ENCODE data around the gene RIPOR3. TPM values are rescaled to one million over a fixed set of nuclear protein-coding genes. Genes with fewer than 3 reads are reported as not detected.

Gene RIPOR3, protein sequence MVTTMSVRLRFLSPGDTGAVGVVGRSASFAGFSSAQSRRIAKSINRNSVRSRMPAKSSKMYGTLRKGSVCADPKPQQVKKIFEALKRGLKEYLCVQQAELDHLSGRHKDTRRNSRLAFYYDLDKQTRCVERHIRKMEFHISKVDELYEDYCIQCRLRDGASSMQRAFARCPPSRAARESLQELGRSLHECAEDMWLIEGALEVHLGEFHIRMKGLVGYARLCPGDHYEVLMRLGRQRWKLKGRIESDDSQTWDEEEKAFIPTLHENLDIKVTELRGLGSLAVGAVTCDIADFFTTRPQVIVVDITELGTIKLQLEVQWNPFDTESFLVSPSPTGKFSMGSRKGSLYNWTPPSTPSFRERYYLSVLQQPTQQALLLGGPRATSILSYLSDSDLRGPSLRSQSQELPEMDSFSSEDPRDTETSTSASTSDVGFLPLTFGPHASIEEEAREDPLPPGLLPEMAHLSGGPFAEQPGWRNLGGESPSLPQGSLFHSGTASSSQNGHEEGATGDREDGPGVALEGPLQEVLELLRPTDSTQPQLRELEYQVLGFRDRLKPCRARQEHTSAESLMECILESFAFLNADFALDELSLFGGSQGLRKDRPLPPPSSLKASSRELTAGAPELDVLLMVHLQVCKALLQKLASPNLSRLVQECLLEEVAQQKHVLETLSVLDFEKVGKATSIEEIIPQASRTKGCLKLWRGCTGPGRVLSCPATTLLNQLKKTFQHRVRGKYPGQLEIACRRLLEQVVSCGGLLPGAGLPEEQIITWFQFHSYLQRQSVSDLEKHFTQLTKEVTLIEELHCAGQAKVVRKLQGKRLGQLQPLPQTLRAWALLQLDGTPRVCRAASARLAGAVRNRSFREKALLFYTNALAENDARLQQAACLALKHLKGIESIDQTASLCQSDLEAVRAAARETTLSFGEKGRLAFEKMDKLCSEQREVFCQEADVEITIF
- 45.9 TPM for polyA plus RNA-seq (2013, experiment 1 of 2)
- polyA plus RNA-seq (2013, experiment 2 of 2): 43.6 TPM

DNA sequence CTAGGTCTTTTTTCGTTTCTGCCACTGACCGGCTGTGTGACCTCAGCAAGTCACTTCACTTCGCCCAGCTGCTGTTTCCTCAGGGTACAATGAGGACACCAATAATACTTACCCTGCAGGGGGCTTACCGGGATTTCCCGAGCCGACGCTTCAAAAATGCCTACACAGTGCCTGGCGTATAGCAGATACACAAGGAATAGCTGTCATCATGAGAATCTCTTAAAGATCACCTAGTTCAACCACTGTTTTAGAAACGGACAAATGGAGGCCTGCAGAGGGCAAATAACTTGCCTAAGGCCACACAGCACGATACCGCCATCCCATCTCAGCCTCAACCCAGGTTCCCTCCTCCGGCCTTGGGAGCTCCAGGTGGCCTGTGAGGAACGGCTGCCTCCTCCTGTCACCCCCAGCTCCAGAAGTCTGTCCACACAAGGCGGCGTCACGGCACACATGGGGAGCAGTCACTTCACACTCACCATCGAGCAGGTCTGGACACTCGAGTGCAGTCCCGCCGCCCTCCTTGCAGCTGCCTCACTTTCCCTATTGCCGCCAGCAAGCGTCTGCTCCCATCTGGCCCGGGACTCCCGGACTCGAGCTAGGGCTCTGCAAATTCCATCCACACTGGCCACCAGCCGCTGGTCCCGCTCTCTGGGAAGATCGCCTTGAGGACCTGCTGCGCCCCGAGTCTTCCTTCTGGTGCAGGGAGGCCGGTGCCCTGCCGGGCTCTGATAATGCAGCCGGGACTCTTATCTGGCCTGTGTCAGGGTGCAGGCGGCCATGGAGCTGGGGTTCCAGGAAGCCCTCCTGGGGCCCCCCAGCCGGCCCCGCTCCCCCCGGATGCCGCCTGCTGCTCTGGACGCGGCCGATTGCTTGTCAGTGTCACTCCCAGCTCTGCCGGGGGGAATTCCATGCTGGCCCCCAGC is at the start of gene RIPOR3:
Gene RIPOR3, minus strand, starts transcription at position 893 of the 923 bp plus-strand sequence. Its CDS starts 414 bp downstream, at position 479.
- Histone ChIP-seq H2BK12ac (ENCODE audit: low read length in 2 of 2) (peak within 1 kb of the TSS; percentile 91 to 92), H4K8ac (ENCODE audit: low read length) (peak within 1 kb of the TSS; percentile 90)
- 7% methylated on average over 42 of the region's 42 CpGs for WGBS

DNA sequence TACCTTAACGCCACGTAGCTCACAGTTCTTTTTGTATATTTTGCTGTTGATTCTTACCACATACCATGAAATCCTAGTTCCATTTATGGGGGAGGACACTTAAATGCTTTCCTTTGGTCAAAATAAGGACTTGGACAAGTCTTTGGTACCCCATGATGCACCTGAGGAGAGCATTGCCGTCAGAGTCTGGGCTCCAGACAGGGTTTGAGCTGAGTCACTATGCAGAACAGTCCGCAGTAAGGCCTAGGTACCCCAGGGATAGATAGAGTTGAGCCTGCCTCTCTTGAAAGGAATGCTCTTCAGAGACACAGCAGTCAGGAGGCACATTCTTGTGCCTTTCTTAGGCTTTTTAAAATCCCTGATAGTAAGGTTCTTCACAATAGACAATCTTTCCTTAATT is 46.0 kb upstream of the RIPOR3 start:
- Histone ChIP-seq H3K23ac (ENCODE audit: low read length in 2 of 2) (no peak overlapping the region), H3K4ac (ENCODE audit: low read depth in 1 of 2, low read length in 2 of 2) (no peak overlapping the region), H3K36me3 (ENCODE audit: control insufficient read depth in 1 of 2, insufficient read depth in 2 of 2, low read depth in 1 of 2, low read length in 2 of 2) (peaks cover 0 to 7% of the 10 kb centered on the region in 2 experiments), H3K4me1 (ENCODE audit: control insufficient read depth, insufficient read depth, low read depth, low read length) (peaks cover 15% of the 10 kb centered on the region), H4K8ac (ENCODE audit: low read length) (no peak overlapping the region), H3K79me1 (replicated peaks; ENCODE audit: low read length, poor library complexity, severe bottlenecking) (peaks cover 1% of the 10 kb centered on the region), H3K9ac (ENCODE audit: low read length) (no peak overlapping the region), H2BK12ac (ENCODE audit: low read length in 2 of 2) (peak overlapping the region in 1 of 2 experiments; percentile 28), H2AFZ (ENCODE audit: low read depth, low read length) (no peak overlapping the region), H3K18ac (ENCODE audit: low read depth in 1 of 2, low read length in 2 of 2) (peak overlapping the region in 1 of 2 experiments; percentile 22), H2BK120ac (ENCODE audit: low read depth, low read length) (no peak overlapping the region), H2BK15ac (ENCODE audit: low read depth, poor library complexity, severe bottlenecking) (no peak overlapping the region), H3K27ac (ENCODE audit: low read length, poor library complexity, severe bottlenecking) (no peak overlapping the region), H2BK5ac (ENCODE audit: low read depth, low read length, poor library complexity, severe bottlenecking) (no peak overlapping the region), H4K91ac (ENCODE audit: low read length) (no peak overlapping the region), H3K14ac (ENCODE audit: low read length in 2 of 2) (no peak overlapping the region), H3K4me2 (ENCODE audit: low read length, poor library complexity, severe bottlenecking) (no peak overlapping the region), H3K27me3 (ENCODE audit: control insufficient read depth in 1 of 2, insufficient read depth in 1 of 2, low read length in 2 of 2) (no peaks in the 10 kb centered on the region), H2AK5ac (ENCODE audit: low read length, severe bottlenecking) (no peak overlapping the region), H3K9me3 (ENCODE audit: control insufficient read depth, low read length) (no peaks in the 10 kb centered on the region), H3K4me3 (ENCODE audit: insufficient read depth in 1 of 2, low read depth in 1 of 2, low read length in 2 of 2) (no peak overlapping the region)
- no peak for DNase-seq
- WGBS: 51% methylated on average over 2 of the region's 4 CpGs

More for the DNA sequence above, at the start of gene RIPOR3:
- Histone ChIP-seq H2BK15ac (ENCODE audit: low read depth, poor library complexity, severe bottlenecking) (peak within 1 kb of the TSS; percentile 36), H3K9me3 (ENCODE audit: control insufficient read depth, low read length) (no peaks in the 10 kb centered on the region), H3K4me2 (ENCODE audit: low read length, poor library complexity, severe bottlenecking) (peak within 1 kb of the TSS; percentile 65), H3K23ac (ENCODE audit: low read length in 2 of 2) (peak within 1 kb of the TSS in 1 of 2 experiments; percentile 2), H2AFZ (ENCODE audit: low read depth, low read length) (peak within 1 kb of the TSS; percentile 46), H3K14ac (ENCODE audit: low read length in 2 of 2) (peak within 1 kb of the TSS in 1 of 2 experiments; percentile 37), H2BK5ac (ENCODE audit: low read depth, low read length, poor library complexity, severe bottlenecking) (no peak within 1 kb of the TSS), H3K79me1 (replicated peaks; ENCODE audit: low read length, poor library complexity, severe bottlenecking) (peaks cover 10% of the 10 kb centered on the region), H2AK5ac (ENCODE audit: low read length, severe bottlenecking) (peak within 1 kb of the TSS; percentile 11), H4K91ac (ENCODE audit: low read length) (peak within 1 kb of the TSS; percentile 94), H3K4me3 (ENCODE audit: insufficient read depth in 1 of 2, low read depth in 1 of 2, low read length in 2 of 2) (peak within 1 kb of the TSS; percentile 41 to 91), H3K9ac (ENCODE audit: low read length) (peak within 1 kb of the TSS; percentile 90), H3K27me3 (ENCODE audit: control insufficient read depth in 1 of 2, insufficient read depth in 1 of 2, low read length in 2 of 2) (no peaks in the 10 kb centered on the region), H2BK120ac (ENCODE audit: low read depth, low read length) (peak within 1 kb of the TSS; percentile 99), H3K18ac (ENCODE audit: low read depth in 1 of 2, low read length in 2 of 2) (peak within 1 kb of the TSS; percentile 85 to 92), H3K4me1 (ENCODE audit: control insufficient read depth, insufficient read depth, low read depth, low read length) (peaks cover 27% of the 10 kb centered on the region), H3K4ac (ENCODE audit: low read depth in 1 of 2, low read length in 2 of 2) (peak within 1 kb of the TSS; percentile 16 to 81), H3K27ac (ENCODE audit: low read length, poor library complexity, severe bottlenecking) (peak within 1 kb of the TSS; percentile 14), H3K36me3 (ENCODE audit: control insufficient read depth in 1 of 2, insufficient read depth in 2 of 2, low read depth in 1 of 2, low read length in 2 of 2) (peaks cover 4 to 18% of the 10 kb centered on the region in 2 experiments)
- peak; percentile 73 for DNase-seq

DNA sequence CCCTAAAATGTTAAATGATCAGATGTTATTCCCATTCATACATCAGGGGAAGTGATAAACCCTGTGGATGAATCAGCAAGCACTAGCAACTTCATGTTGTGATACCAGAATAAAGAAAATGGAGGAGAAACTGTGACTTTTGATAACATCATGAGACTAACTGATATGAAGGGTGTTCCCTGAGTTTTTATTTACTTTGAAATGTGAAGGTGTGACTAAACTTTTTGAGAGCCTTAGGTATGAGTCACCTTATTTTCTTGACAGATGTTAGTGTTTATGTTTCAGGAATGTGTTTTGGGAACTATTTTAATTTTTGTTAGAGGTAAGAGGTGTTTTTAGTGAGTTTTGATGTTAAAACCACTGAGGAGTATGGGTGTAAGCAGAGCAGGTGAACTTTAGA is 44.5 kb upstream of the RIPOR3 start:
- no peak overlapping the region for H3K23ac ChIP-seq (ENCODE audit: low read length in 2 of 2)
- H3K18ac ChIP-seq (ENCODE audit: low read depth in 1 of 2, low read length in 2 of 2): no peak overlapping the region
- no peak overlapping the region for H2BK12ac ChIP-seq (ENCODE audit: low read length in 2 of 2)
- H3K4me2 ChIP-seq (ENCODE audit: low read length, poor library complexity, severe bottlenecking): no peak overlapping the region
- no peak overlapping the region for H3K27ac ChIP-seq (ENCODE audit: low read length, poor library complexity, severe bottlenecking)
- no peak for DNase-seq
- no peak overlapping the region for H4K91ac ChIP-seq (ENCODE audit: low read length)
- H3K36me3 ChIP-seq (ENCODE audit: control insufficient read depth in 1 of 2, insufficient read depth in 2 of 2, low read depth in 1 of 2, low read length in 2 of 2): peaks cover 0 to 5% of the 10 kb centered on the region in 2 experiments
- no peak overlapping the region for H3K14ac ChIP-seq (ENCODE audit: low read length in 2 of 2)
- H2AK5ac ChIP-seq (ENCODE audit: low read length, severe bottlenecking): no peak overlapping the region
- no peak overlapping the region for H3K4me3 ChIP-seq (ENCODE audit: insufficient read depth in 1 of 2, low read depth in 1 of 2, low read length in 2 of 2)
- peaks cover 1% of the 10 kb centered on the region for H3K79me1 ChIP-seq (replicated peaks; ENCODE audit: low read length, poor library complexity, severe bottlenecking)
- no peak overlapping the region for H2BK120ac ChIP-seq (ENCODE audit: low read depth, low read length)
- no peak overlapping the region for H3K9ac ChIP-seq (ENCODE audit: low read length)
- no peak overlapping the region for H2BK15ac ChIP-seq (ENCODE audit: low read depth, poor library complexity, severe bottlenecking)
- H3K9me3 ChIP-seq (ENCODE audit: control insufficient read depth, low read length): no peaks in the 10 kb centered on the region
- peaks cover 7% of the 10 kb centered on the region for H3K4me1 ChIP-seq (ENCODE audit: control insufficient read depth, insufficient read depth, low read depth, low read length)
- no peak overlapping the region for H3K4ac ChIP-seq (ENCODE audit: low read depth in 1 of 2, low read length in 2 of 2)
- H3K27me3 ChIP-seq (ENCODE audit: control insufficient read depth in 1 of 2, insufficient read depth in 1 of 2, low read length in 2 of 2): no peaks in the 10 kb centered on the region
- no peak overlapping the region for H4K8ac ChIP-seq (ENCODE audit: low read length)
- peak overlapping the region; percentile 31 for H2BK5ac ChIP-seq (ENCODE audit: low read depth, low read length, poor library complexity, severe bottlenecking)
- no peak overlapping the region for H2AFZ ChIP-seq (ENCODE audit: low read depth, low read length)

All from mesenchymal stem cell (in vitro differentiated cells and primary cell).